ENCODE results near the gene FAM222B. TPM values are rescaled to one million over a fixed set of nuclear protein-coding genes. Genes with fewer than 3 reads are reported as not detected.

FAM222B gene
- total and polyA plus RNA-seq, 9 of the 15 experiments (the other 6 are each of a cell fraction or from before 2014, with no cell fraction given) = 4.0 to 34.6 (median 7.5) TPM

- 82% methylated on average over 10 of the region's 10 CpGs for WGBS (ENCODE audit: insufficient coverage, low coverage, missing lambda C conversion rate)
- Histone ChIP-seq H3K4me3 (no peak overlapping the region), H3K79me2 (ENCODE audit: control insufficient read depth, insufficient read depth, low read length) (peaks cover 24% of the 10 kb centered on the region), H3K9me3 (replicated peaks; ENCODE audit: control insufficient read depth, insufficient read depth, low read depth, low read length) (no peaks in the 10 kb centered on the region), H3K36me3 (ENCODE audit: control insufficient read depth, insufficient read depth, low read length) (peaks cover 10% of the 10 kb centered on the region; the same call in 2 of the 3 replicates), H3K27me3 (ENCODE audit: control insufficient read depth in 2 of 2, insufficient read depth in 2 of 2, low read length in 2 of 2) (no peaks in the 10 kb centered on the region), H4K20me1 (replicated peaks; ENCODE audit: control insufficient read depth, insufficient read depth, low read length) (peaks cover 9% of the 10 kb centered on the region), H3K9me1 (ENCODE audit: control insufficient read depth, insufficient read depth, low read length) (no peaks in the 10 kb centered on the region), H2AFZ (ENCODE audit: low read depth, low read length) (no peak overlapping the region), H3K4me2 (ENCODE audit: insufficient read depth, low read length) (no peak overlapping the region), H3K9ac (ENCODE audit: insufficient read depth in 1 of 2, low read depth in 2 of 2, low read length in 2 of 2) (peak overlapping the region in 1 of 2 experiments; percentile 32; a peak in 1 of 4 replicates), H3K4me1 (replicated peaks in 1 of 2; ENCODE audit: control insufficient read depth in 2 of 2, insufficient read depth in 2 of 2, low read length in 2 of 2) (peaks cover 35 to 76% of the 10 kb centered on the region in 2 experiments), H3K27ac (ENCODE audit: extremely low read depth, low read depth, low read length) (no peak overlapping the region)
- in situ Hi-C loops (cut with MboI) = no loop called here
- ATAC-seq = no peak
- intact Hi-C loops (cut with micrococcal nuclease) = loop anchor here (5.0 kb wide), 1 partner anchor 93 kb away; the partner anchor contains the start of gene BLTP2
- no peak for FAIRE-seq
- ChIA-PET POLR2A (interaction anchor here (0.5 to 17.4 kb wide), 4 partner anchors 11 to 155 kb away, joined by 4 to 367 read pairs (median 12); partner anchors contain the start of genes NEK8, RPL23A and TLCD1), CTCF (ENCODE audit: low intra/inter-chr PET ratio) (no interaction called here)
- no TSS peak for BruUV-seq (replicated peaks)
- no peak for DNase-seq (ENCODE audit: extremely low read depth in 1 of 4, low spot score in 3 of 4)
- no peak for TF ChIP-seq KLF16 (IDR thresholded peaks at IDR 0.05)
- TF ChIP-seq, protein P1, sequence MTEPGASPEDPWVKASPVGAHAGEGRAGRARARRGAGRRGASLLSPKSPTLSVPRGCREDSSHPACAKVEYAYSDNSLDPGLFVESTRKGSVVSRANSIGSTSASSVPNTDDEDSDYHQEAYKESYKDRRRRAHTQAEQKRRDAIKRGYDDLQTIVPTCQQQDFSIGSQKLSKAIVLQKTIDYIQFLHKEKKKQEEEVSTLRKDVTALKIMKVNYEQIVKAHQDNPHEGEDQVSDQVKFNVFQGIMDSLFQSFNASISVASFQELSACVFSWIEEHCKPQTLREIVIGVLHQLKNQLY (CRISPR knock-in tag; conservative IDR thresholded peaks at IDR 0.05) = no peak
- TF ChIP-seq ADNP (tag; IDR thresholded peaks at IDR 0.05) = no peak
- TF ChIP-seq, protein P2, sequence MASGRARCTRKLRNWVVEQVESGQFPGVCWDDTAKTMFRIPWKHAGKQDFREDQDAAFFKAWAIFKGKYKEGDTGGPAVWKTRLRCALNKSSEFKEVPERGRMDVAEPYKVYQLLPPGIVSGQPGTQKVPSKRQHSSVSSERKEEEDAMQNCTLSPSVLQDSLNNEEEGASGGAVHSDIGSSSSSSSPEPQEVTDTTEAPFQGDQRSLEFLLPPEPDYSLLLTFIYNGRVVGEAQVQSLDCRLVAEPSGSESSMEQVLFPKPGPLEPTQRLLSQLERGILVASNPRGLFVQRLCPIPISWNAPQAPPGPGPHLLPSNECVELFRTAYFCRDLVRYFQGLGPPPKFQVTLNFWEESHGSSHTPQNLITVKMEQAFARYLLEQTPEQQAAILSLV (tag; IDR thresholded peaks at IDR 0.05) = no peak
- peak; percentile 4; the same call in 1 of the 2 replicates for TF ChIP-seq ZNF197 (CRISPR knock-in tag; IDR thresholded peaks at IDR 0.05; ENCODE audit: low read depth)
- TF ChIP-seq TRIM25 (IDR thresholded peaks at IDR 0.05; ENCODE audit: borderline replicate concordance) = no peak
- TF ChIP-seq, protein P3, sequence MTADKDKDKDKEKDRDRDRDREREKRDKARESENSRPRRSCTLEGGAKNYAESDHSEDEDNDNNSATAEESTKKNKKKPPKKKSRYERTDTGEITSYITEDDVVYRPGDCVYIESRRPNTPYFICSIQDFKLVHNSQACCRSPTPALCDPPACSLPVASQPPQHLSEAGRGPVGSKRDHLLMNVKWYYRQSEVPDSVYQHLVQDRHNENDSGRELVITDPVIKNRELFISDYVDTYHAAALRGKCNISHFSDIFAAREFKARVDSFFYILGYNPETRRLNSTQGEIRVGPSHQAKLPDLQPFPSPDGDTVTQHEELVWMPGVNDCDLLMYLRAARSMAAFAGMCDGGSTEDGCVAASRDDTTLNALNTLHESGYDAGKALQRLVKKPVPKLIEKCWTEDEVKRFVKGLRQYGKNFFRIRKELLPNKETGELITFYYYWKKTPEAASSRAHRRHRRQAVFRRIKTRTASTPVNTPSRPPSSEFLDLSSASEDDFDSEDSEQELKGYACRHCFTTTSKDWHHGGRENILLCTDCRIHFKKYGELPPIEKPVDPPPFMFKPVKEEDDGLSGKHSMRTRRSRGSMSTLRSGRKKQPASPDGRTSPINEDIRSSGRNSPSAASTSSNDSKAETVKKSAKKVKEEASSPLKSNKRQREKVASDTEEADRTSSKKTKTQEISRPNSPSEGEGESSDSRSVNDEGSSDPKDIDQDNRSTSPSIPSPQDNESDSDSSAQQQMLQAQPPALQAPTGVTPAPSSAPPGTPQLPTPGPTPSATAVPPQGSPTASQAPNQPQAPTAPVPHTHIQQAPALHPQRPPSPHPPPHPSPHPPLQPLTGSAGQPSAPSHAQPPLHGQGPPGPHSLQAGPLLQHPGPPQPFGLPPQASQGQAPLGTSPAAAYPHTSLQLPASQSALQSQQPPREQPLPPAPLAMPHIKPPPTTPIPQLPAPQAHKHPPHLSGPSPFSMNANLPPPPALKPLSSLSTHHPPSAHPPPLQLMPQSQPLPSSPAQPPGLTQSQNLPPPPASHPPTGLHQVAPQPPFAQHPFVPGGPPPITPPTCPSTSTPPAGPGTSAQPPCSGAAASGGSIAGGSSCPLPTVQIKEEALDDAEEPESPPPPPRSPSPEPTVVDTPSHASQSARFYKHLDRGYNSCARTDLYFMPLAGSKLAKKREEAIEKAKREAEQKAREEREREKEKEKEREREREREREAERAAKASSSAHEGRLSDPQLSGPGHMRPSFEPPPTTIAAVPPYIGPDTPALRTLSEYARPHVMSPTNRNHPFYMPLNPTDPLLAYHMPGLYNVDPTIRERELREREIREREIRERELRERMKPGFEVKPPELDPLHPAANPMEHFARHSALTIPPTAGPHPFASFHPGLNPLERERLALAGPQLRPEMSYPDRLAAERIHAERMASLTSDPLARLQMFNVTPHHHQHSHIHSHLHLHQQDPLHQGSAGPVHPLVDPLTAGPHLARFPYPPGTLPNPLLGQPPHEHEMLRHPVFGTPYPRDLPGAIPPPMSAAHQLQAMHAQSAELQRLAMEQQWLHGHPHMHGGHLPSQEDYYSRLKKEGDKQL (CRISPR knock-in tag; IDR thresholded peaks at IDR 0.05; ENCODE audit: borderline replicate concordance) = no peak
- TF ChIP-seq RUNX1 (IDR thresholded peaks at IDR 0.05; ENCODE audit: low read depth) = no peak
- TF ChIP-seq, protein P4, sequence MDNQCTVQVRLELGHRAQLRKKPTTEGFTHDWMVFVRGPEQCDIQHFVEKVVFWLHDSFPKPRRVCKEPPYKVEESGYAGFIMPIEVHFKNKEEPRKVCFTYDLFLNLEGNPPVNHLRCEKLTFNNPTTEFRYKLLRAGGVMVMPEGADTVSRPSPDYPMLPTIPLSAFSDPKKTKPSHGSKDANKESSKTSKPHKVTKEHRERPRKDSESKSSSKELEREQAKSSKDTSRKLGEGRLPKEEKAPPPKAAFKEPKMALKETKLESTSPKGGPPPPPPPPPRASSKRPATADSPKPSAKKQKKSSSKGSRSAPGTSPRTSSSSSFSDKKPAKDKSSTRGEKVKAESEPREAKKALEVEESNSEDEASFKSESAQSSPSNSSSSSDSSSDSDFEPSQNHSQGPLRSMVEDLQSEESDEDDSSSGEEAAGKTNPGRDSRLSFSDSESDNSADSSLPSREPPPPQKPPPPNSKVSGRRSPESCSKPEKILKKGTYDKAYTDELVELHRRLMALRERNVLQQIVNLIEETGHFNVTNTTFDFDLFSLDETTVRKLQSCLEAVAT (IDR thresholded peaks at IDR 0.05) = no peak
Measured at GRCh38 chr17:28740406-28741357, 101.9 kb downstream of the FAM222B start.

Data from K562 (cell line).